Measurements from ENCODE around the gene NEK1.

The NEK1 gene

GRCh38 chr4:169366821-169367220 is 245.6 kb downstream of the NEK1 start:
- Histone ChIP-seq H3K27ac (no peak overlapping the region), H3K36me3 (replicated peaks) (no peaks in the 10 kb centered on the region), H3K4me3 (ENCODE audit: low read depth, low read length) (no peak overlapping the region), H3K27me3 (replicated peaks) (no peaks in the 10 kb centered on the region)
- TF ChIP-seq, protein P1, sequence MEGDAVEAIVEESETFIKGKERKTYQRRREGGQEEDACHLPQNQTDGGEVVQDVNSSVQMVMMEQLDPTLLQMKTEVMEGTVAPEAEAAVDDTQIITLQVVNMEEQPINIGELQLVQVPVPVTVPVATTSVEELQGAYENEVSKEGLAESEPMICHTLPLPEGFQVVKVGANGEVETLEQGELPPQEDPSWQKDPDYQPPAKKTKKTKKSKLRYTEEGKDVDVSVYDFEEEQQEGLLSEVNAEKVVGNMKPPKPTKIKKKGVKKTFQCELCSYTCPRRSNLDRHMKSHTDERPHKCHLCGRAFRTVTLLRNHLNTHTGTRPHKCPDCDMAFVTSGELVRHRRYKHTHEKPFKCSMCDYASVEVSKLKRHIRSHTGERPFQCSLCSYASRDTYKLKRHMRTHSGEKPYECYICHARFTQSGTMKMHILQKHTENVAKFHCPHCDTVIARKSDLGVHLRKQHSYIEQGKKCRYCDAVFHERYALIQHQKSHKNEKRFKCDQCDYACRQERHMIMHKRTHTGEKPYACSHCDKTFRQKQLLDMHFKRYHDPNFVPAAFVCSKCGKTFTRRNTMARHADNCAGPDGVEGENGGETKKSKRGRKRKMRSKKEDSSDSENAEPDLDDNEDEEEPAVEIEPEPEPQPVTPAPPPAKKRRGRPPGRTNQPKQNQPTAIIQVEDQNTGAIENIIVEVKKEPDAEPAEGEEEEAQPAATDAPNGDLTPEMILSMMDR (IDR thresholded peaks at IDR 0.05; ENCODE audit: low read depth, low read length, missing control alignments), result no peak
- in situ Hi-C loops (cut with HindIII; ENCODE audit: low pct_ligation_motif_present, low sequenced_read_pairs), result no loop called here
- no peak for DNase-seq

DNA sequence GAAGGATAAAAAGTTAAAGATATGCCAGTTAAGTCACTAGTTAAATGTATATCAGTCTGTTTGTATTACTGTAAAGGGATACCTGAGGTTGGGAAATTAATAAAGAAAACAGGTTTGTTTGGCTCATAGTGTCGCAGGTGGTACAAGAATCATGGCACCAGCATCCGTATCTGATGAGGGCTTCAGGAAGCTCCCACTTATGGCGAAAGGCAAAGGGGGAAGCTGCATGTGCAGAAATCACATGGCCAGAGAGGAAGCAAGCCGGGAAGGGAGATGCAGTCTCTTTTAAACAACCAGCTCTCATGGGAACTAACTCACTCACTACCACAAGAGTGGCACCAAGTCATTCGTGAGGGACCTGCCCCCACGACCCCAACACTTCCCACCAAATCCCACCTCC is 249.8 kb downstream of the NEK1 start:
- H3K36me3 ChIP-seq (replicated peaks), result no peaks in the 10 kb centered on the region
- no peaks in the 10 kb centered on the region for H3K27me3 ChIP-seq (replicated peaks)
- no peak for DNase-seq
- no peak overlapping the region for H3K4me3 ChIP-seq (ENCODE audit: low read depth, low read length)
- H3K27ac ChIP-seq, result no peak overlapping the region
- in situ Hi-C loops (cut with HindIII; ENCODE audit: low pct_ligation_motif_present, low sequenced_read_pairs), result no loop called here
- TF ChIP-seq, protein P1 (IDR thresholded peaks at IDR 0.05; ENCODE audit: low read depth, low read length, missing control alignments), result no peak

DNA sequence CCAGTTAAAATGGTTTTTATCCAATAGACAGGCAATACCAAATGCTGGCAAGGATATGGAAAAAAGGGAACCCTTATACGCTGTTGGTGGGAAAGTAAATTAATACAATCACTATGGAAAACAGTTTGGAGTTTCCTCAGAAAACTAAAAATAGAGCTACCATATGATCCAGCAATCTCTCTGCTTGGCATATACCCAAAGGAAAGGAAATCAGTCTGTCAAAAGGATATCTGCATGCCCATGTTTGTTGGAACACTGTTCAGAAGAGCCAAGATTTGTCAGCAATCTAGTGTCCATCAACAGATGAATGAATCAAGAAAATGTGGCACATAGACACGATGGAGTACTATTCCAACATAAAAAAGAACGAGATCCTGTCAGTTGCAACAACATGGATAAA is 250.6 kb downstream of the NEK1 start:
- Histone ChIP-seq H3K36me3 (replicated peaks) (no peaks in the 10 kb centered on the region), H3K4me3 (ENCODE audit: low read depth, low read length) (no peak overlapping the region), H3K27ac (no peak overlapping the region), H3K27me3 (replicated peaks) (no peaks in the 10 kb centered on the region)
- no peak for DNase-seq
- in situ Hi-C loops (cut with HindIII; ENCODE audit: low pct_ligation_motif_present, low sequenced_read_pairs), result no loop called here
- TF ChIP-seq, protein P1 (IDR thresholded peaks at IDR 0.05; ENCODE audit: low read depth, low read length, missing control alignments), result no peak

- H3K27ac ChIP-seq, result no peak overlapping the region
- H3K27me3 ChIP-seq (replicated peaks), result no peaks in the 10 kb centered on the region
- no peak overlapping the region for H3K4me3 ChIP-seq (ENCODE audit: low read depth, low read length)
- H3K36me3 ChIP-seq (replicated peaks), result no peaks in the 10 kb centered on the region
- in situ Hi-C loops (cut with HindIII; ENCODE audit: low pct_ligation_motif_present, low sequenced_read_pairs), result no loop called here
- TF ChIP-seq, protein P1 (IDR thresholded peaks at IDR 0.05; ENCODE audit: low read depth, low read length, missing control alignments), result no peak
- DNase-seq, result no peak
These were observed 252.4 kb downstream of the NEK1 start for GRCh38 chr4:169359961-169360360.

- Histone ChIP-seq H3K4me3 (ENCODE audit: low read depth, low read length) (no peak overlapping the region), H3K27me3 (replicated peaks) (no peaks in the 10 kb centered on the region), H3K27ac (no peak overlapping the region), H3K36me3 (replicated peaks) (no peaks in the 10 kb centered on the region)
- in situ Hi-C loops (cut with HindIII; ENCODE audit: low pct_ligation_motif_present, low sequenced_read_pairs), result no loop called here
- TF ChIP-seq, protein P1 (IDR thresholded peaks at IDR 0.05; ENCODE audit: low read depth, low read length, missing control alignments), result no peak
- DNase-seq, result no peak
These were observed 260.0 kb downstream of the NEK1 start for GRCh38 chr4:169352360-169352759.

DNA sequence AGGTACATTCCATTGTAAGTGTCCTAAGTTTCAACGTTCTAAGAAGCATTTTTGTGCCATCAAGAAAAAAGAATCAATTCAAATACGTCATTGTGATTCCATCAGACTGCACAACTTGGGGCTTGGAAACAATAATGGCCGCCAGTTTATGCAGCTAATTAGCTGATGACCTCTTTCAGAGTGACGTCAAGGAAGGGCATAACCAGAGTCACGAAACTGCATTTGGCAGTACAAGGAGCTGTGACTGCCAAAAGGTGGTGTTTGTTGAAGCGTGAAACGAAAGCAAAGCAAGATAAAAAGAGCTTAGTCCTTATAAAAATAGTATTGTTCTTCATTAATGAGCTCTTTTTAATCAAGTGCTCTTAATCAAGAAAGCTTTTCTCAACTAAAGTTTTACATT is 260.5 kb downstream of the NEK1 start:
- TF ChIP-seq, protein P1 (IDR thresholded peaks at IDR 0.05; ENCODE audit: low read depth, low read length, missing control alignments), result no peak
- Histone ChIP-seq H3K36me3 (replicated peaks) (no peaks in the 10 kb centered on the region), H3K27ac (no peak overlapping the region), H3K4me3 (ENCODE audit: low read depth, low read length) (no peak overlapping the region), H3K27me3 (replicated peaks) (no peaks in the 10 kb centered on the region)
- in situ Hi-C loops (cut with HindIII; ENCODE audit: low pct_ligation_motif_present, low sequenced_read_pairs), result no loop called here
- no peak for DNase-seq

Data from brain microvascular endothelial cell (primary cell).